GM12878 (cell line): ENCODE results near the gene ZNF81. TPM values are rescaled to one million over a fixed set of nuclear protein-coding genes. Genes with fewer than 3 reads are reported as not detected.
A peak's percentile ranks its signal among the peaks of the same experiment; 100 is the strongest.
"Not testable (repeated sequence)": the region's sequence is repeated elsewhere in the genome, so short reads cannot be mapped to it uniquely, and the experiment has no call there.

Source experiments
- ATAC-seq: fragments of 200-7000 bp; cut with Tn5 transposase; 3 replicates; pipeline ENCODE4 v1.9.1; 2020; ENCODE audit warnings: mild to moderate bottlenecking, moderate library complexity
- BruUV-seq: library from RNA; stranded (reverse); fragments of 400-500 nt; replicated peaks from 2 replicates; lab custom pipeline; 2021; lab: Mats Ljungman, UMichigan
- CTCF ChIA-PET: fragments of 300-600 bp; sonication (Branson Sonifier 250); formaldehyde crosslinking; extraction: SDS; loops from one replicate; lab custom pipeline; 2021; ENCODE audit warnings: inconsistent platforms; lab: Yijun Ruan, JAX
- POLR2A ChIA-PET: fragments of 350-600 bp; formaldehyde crosslinking; extraction: SDS; loops from one replicate; lab custom pipeline; 2021; ENCODE audit warnings: inconsistent platforms; lab: Charles Lee
- RAD21 ChIA-PET: fragments of 300-600 bp; sonication (Branson Sonifier 250); formaldehyde crosslinking; loops from one replicate; lab custom pipeline; 2023; ENCODE audit warnings: antibody characterized with exemption; ENCODE audit not compliant: unreplicated experiment; lab: Charles Lee
- SMC1A ChIA-PET: fragments of 300-600 bp; sonication (Branson Sonifier 250); formaldehyde crosslinking; loops from one replicate; lab custom pipeline; 2023; ENCODE audit not compliant: unreplicated experiment, uncharacterized antibody; lab: Charles Lee
- DNase-seq: peaks from one replicate; pipeline ENCODE4 v3.0.0-alpha.2; 2011; ENCODE audit warnings: low read depth, low spot score
- FAIRE-seq: peaks from 3 replicates; lab custom pipeline; 2011; peaks lifted over from hg19 to GRCh38; lab: Jason Lieb, UNC
- H2AFZ ChIP-seq: 2 replicates; pipeline ENCODE4 v1.6.0; 2011; ENCODE audit warnings: low read depth, low read length, control low read depth; ENCODE audit not compliant: control insufficient read depth
- H3K27ac ChIP-seq: 2 replicates; pipeline ENCODE4 v1.5.1; 2011; ENCODE audit warnings: control low read depth; ENCODE audit not compliant: control insufficient read depth, insufficient read depth
- H3K27me3 ChIP-seq, 2 experiments: replicated peaks in 1 of 2; 2 replicates each; pipeline versions ENCODE4 v1.6.0 to v1.6.1; 2011; ENCODE audit warnings: low read length in 1 of 2; ENCODE audit not compliant: control insufficient read depth in 2 of 2, insufficient read depth in 2 of 2
- H3K36me3 ChIP-seq, 2 experiments: 2 replicates each; pipeline ENCODE4 v1.5.1; 2011; ENCODE audit warnings: low read length in 1 of 2; ENCODE audit not compliant: control insufficient read depth in 2 of 2, insufficient read depth in 2 of 2
- H3K4me1 ChIP-seq: 2 replicates; pipeline ENCODE4 v1.6.1; 2011; ENCODE audit warnings: mild to moderate bottlenecking, low read length, moderate library complexity, mixed read lengths; ENCODE audit not compliant: control insufficient read depth, insufficient read depth
- H3K4me2 ChIP-seq: 2 replicates; pipeline ENCODE4 v1.6.0; 2011; ENCODE audit warnings: control low read depth; ENCODE audit not compliant: control insufficient read depth, insufficient read depth
- H3K4me3 ChIP-seq: fragments of 200-600 bp; sonication (generic); 2 replicates; pipeline ENCODE4 v1.5.1; 2016
- H3K79me2 ChIP-seq: 2 replicates; pipeline ENCODE4 v1.6.0; 2011; ENCODE audit warnings: low read length; ENCODE audit not compliant: control insufficient read depth, insufficient read depth
- H3K9ac ChIP-seq: 2 replicates; pipeline ENCODE4 v1.8.0; 2011; ENCODE audit warnings: low read length, control low read depth, mixed read lengths; ENCODE audit not compliant: control insufficient read depth, insufficient read depth
- H3K9me3 ChIP-seq: replicated peaks from 3 replicates; pipeline ENCODE4 v1.5.1; 2011; ENCODE audit warnings: mild to moderate bottlenecking, low read length; ENCODE audit not compliant: control insufficient read depth, insufficient read depth
- H4K20me1 ChIP-seq: 2 replicates; pipeline ENCODE4 v1.6.0; 2011; ENCODE audit not compliant: control insufficient read depth, insufficient read depth
- EZH2 ChIP-seq: IDR thresholded peaks from 2 replicates; pipeline ENCODE4 v1.6.1; 2012; ENCODE audit warnings: low read depth, mild to moderate bottlenecking, control low read depth, inconsistent platforms, low read length, borderline replicate concordance; ENCODE audit not compliant: control insufficient read depth
- WGBS: methylation state at CpG from one replicate; pipeline ENCODE4 v1.1.6; 2016; ENCODE audit warnings: low lambda C conversion rate; ENCODE audit not compliant: insufficient replicate concordance, insufficient coverage; ENCODE audit errors: missing lambda C conversion rate; 5-methylcytosine and 5-hydroxymethylcytosine counted together
- in situ Hi-C: fragments of 300-500 bp; cut with MboI; formaldehyde crosslinking; loops from 9 replicates; pipeline ENCODE4 v1.14.3; 2018; ENCODE audit warnings: mixed read lengths
- intact Hi-C: fragments of 100-400 bp; cut with micrococcal nuclease; formaldehyde crosslinking; loops from one replicate; pipeline ENCODE4 v1.14.2; 2022; ENCODE audit not compliant: unreplicated experiment
- polyA plus RNA-seq, 11 experiments: library from polyadenylated mRNA; depleted of rRNA in 4 of 11; unstranded in 6 of 11; stranded (reverse) in 5 of 11; fragments of >200 nt; fragmentation: Nextera tagmentation in 4 of 11; fragmentation: Illumina TruSeq in 1 of 11; extraction: Ambion mirVana in 4 of 11; extraction: Trizol in 1 of 11; gene quantifications; 1 replicate in 1 of 11; 2 replicates in 10 of 11; pipeline versions ENCODE4 v1.2.1 to v1.2.3, GENCODE V29; 2011 to 2016; ENCODE audit warnings: inconsistent platforms in 2 of 11, missing spikeins in 2 of 11, low read depth in 1 of 11
- total RNA-seq, 4 experiments: library from RNA; depleted of rRNA in 3 of 4; stranded (reverse); fragments of >200 nt in 3 of 4; fragmentation: Illumina TruSeq in 1 of 4; extraction: Trizol in 1 of 4; gene quantifications; 2 replicates each; pipeline versions ENCODE4 v1.2.1 to v1.2.3, GENCODE V29; 2013 to 2021

The ZNF81 gene
- total and polyA plus RNA-seq, 10 of the 15 experiments (the other 5 are each of a cell fraction or from before 2014, with no cell fraction given) = 3.4 to 7.2 (median 4.4) TPM

GRCh38 chrX:47803103-47803502 is 33.6 kb upstream of the ZNF81 start:
- H3K4me3 ChIP-seq, H3K27ac ChIP-seq, RAD21 ChIA-PET, H3K36me3 ChIP-seq, H3K4me1 ChIP-seq, DNase-seq, H3K9ac ChIP-seq, in situ Hi-C loops, H2AFZ ChIP-seq, ATAC-seq, POLR2A ChIA-PET, H3K79me2 ChIP-seq, H3K27me3 ChIP-seq, H3K4me2 ChIP-seq, BruUV-seq, H4K20me1 ChIP-seq, intact Hi-C loops, H3K9me3 ChIP-seq: not testable (repeated sequence)
- SMC1A ChIA-PET = interaction anchor here (1.1 kb wide), 1 partner anchor 12 kb away, joined by 4 read pairs; no protein-coding TSS in a partner anchor
- peak; percentile 99 for FAIRE-seq
- 85% methylated on average over 21 of the region's 21 CpGs for WGBS
- CTCF ChIA-PET = interaction anchor here (1.0 to 1.1 kb wide), 2 partner anchors 29 to 306 kb away, joined by 3 to 5 read pairs; no protein-coding TSS in a partner anchor

- no TSS peak for BruUV-seq
- H3K27ac ChIP-seq = no peak overlapping the region
- WGBS = 44% methylated on average over 5 of the region's 9 CpGs
- H3K4me1 ChIP-seq = no peaks in the 10 kb centered on the region
- H3K27me3 ChIP-seq = no peaks in the 10 kb centered on the region
- H4K20me1 ChIP-seq = no peaks in the 10 kb centered on the region
- H3K4me3 ChIP-seq = no peak overlapping the region
- in situ Hi-C loops (no loop called here), intact Hi-C loops (no loop called here)
- SMC1A ChIA-PET = no interaction called here
- no peaks in the 10 kb centered on the region for H3K9me3 ChIP-seq
- POLR2A ChIA-PET = no interaction called here
- CTCF ChIA-PET = no interaction called here
- RAD21 ChIA-PET = no interaction called here
- no peaks in the 10 kb centered on the region for H3K36me3 ChIP-seq
- ATAC-seq = no peak
- FAIRE-seq = no peak
- H3K4me2 ChIP-seq = no peak overlapping the region
- H3K9ac ChIP-seq = no peak overlapping the region
- no peaks in the 10 kb centered on the region for H3K79me2 ChIP-seq
- H2AFZ ChIP-seq = no peak overlapping the region
- DNase-seq = no peak
- no peak for TF ChIP-seq EZH2
Measured at GRCh38 chrX:47804315-47804714, 32.4 kb upstream of the ZNF81 start.

- H3K27me3 ChIP-seq, H4K20me1 ChIP-seq, H3K79me2 ChIP-seq, intact Hi-C loops, H3K4me1 ChIP-seq, H3K4me3 ChIP-seq, CTCF ChIA-PET, FAIRE-seq, SMC1A ChIA-PET, H3K36me3 ChIP-seq, DNase-seq, H2AFZ ChIP-seq, RAD21 ChIA-PET, H3K9me3 ChIP-seq, BruUV-seq, POLR2A ChIA-PET, H3K27ac ChIP-seq, H3K4me2 ChIP-seq, in situ Hi-C loops, ATAC-seq, H3K9ac ChIP-seq: not testable (repeated sequence)
- WGBS = 6% methylated on average over 1 of the region's 1 CpG
Measured at GRCh38 chrX:47805844-47806243, 30.9 kb upstream of the ZNF81 start.
